ENCODE measurements around the gene AGBL4.
"Not testable (repeated sequence)": the region's sequence is repeated elsewhere in the genome, so short reads cannot be mapped to it uniquely, and the experiment has no call there.

Gene AGBL4

GRCh38 chr1:48536477-48536876 lies 1487.3 kb downstream of the AGBL4 start:
- DNase-seq (ENCODE audit: low read depth): no peak

- no peak for DNase-seq (ENCODE audit: low read depth)
These were observed 1490.8 kb downstream of the AGBL4 start for GRCh38 chr1:48532976-48533375.

GRCh38 chr1:48530727-48531351 lies 1492.9 kb downstream of the AGBL4 start:
- no peak for DNase-seq (ENCODE audit: low read depth)

- no peak for DNase-seq (ENCODE audit: low read depth)
These were observed 1496.7 kb downstream of the AGBL4 start for GRCh38 chr1:48527051-48527450.

- DNase-seq (ENCODE audit: low read depth): no peak
These were observed 1497.6 kb downstream of the AGBL4 start for GRCh38 chr1:48526008-48526710.

- DNase-seq (ENCODE audit: low read depth): no peak
These were observed 1498.8 kb downstream of the AGBL4 start for GRCh38 chr1:48524892-48525467.

GRCh38 chr1:48523558-48523957 lies 1500.2 kb downstream of the AGBL4 start:
- DNase-seq (ENCODE audit: low read depth): no peak

GRCh38 chr1:48519896-48520295 lies 1503.9 kb downstream of the AGBL4 start:
- DNase-seq (ENCODE audit: low read depth): not testable (repeated sequence)

- DNase-seq (ENCODE audit: low read depth): no peak
These were observed 1516.9 kb downstream of the AGBL4 start for GRCh38 chr1:48506870-48507269.

- DNase-seq (ENCODE audit: low read depth): no peak
These were observed 1523.0 kb downstream of the AGBL4 start for GRCh38 chr1:48500541-48501450.

- no peak for DNase-seq (ENCODE audit: low read depth)
These were observed 1524.5 kb downstream of the AGBL4 start for GRCh38 chr1:48499211-48499735.

GRCh38 chr1:48498096-48498791 lies 1525.5 kb downstream of the AGBL4 start:
- peak; percentile 44 for DNase-seq (ENCODE audit: low read depth)

GRCh38 chr1:48495911-48496310 lies 1527.8 kb downstream of the AGBL4 start:
- DNase-seq (ENCODE audit: low read depth): no peak

GRCh38 chr1:48495166-48495565 lies 1528.6 kb downstream of the AGBL4 start:
- no peak for DNase-seq (ENCODE audit: low read depth)

GRCh38 chr1:48493970-48494769 lies 1529.6 kb downstream of the AGBL4 start:
- no peak for DNase-seq (ENCODE audit: low read depth)

GRCh38 chr1:48493041-48493440 lies 1530.7 kb downstream of the AGBL4 start:
- no peak for DNase-seq (ENCODE audit: low read depth)

- no peak for DNase-seq (ENCODE audit: low read depth)
These were observed 1531.4 kb downstream of the AGBL4 start for GRCh38 chr1:48492392-48492791.

- DNase-seq (ENCODE audit: low read depth): no peak
These were observed 1535.0 kb downstream of the AGBL4 start for GRCh38 chr1:48488721-48489120.

Data from activated gamma-delta T cell treated with anti-CD3 and anti-CD28 coated beads, Interleukin-2, amount 50 U/mL, for 16 hours (primary cell).